ENCODE measurements around the gene CCDC122.
A peak's percentile ranks its signal among the peaks of the same experiment; 100 is the strongest.

CCDC122 gene

DNA sequence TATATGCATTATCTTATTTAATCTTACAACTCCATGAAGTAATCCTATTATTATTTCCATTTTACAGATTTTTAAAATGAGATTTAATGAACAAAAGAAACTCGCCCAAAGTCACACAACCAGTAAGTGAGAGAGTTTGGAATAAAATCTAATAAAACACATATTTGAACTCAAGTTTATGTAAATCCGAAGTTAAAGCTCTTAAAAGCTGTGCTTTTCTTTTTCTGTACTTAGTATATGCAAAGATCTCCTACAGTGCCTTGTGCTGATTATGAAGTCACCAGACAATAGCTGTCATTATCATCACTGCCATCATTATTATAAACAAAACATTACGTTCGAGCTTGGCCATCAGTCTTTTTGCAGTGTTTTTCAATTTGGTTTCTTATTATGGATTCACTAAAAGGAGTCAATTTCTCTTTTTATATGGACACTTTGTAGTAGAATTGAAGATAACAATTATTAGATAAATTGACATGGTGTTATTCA lies 63.1 kb downstream of the CCDC122 start:
- in situ Hi-C loops (cut with MboI; ENCODE audit: low pct_unique_long_range_greater_than_20kb, low sequenced_read_pairs) = no loop called here

DNA sequence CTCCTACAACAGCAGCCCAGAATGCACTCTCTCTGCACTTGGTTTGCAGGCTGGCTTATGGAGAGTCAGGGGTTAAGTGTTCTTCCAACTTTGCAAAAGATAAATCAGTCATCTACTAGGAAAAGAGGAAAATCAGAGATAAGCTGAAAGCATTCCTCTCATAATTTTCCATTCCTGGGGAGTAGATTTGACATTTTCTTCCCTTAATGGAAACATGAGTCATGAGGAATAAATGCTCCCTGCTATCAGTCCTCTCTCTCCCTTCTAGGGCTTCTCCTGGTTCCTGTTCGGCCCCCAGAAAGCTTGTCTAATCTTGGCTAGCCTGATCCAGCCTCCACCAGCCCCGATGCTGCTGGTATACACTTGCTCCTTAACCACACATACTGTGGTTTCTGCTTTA lies 64.3 kb downstream of the CCDC122 start:
- no peak for DNase-seq

More for the DNA sequence above, 63.1 kb downstream of the CCDC122 start:
- DNase-seq = no peak

DNA sequence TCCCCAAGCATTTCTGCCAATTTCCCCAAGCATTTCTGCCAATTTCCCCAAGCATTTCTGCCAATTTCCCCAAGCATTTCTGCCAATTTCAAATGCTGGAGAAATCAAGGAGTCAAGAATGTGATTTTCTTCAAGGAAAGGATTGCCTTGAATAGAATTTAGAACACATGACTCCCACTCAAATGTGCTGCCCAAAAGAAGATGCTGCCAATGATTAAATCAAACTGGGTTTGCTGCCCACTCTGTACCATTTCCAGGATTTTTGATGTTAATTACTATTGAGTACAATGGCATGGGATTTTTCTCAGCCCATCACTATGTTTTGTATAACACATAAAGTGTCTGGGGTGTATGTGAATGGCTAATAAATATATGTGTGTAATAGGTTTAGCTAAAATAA lies 70.9 kb downstream of the CCDC122 start:
- in situ Hi-C loops (cut with MboI; ENCODE audit: low pct_unique_long_range_greater_than_20kb, low sequenced_read_pairs) = no loop called here
- DNase-seq = no peak

More for the DNA sequence above, 64.3 kb downstream of the CCDC122 start:
- in situ Hi-C loops (cut with MboI; ENCODE audit: low pct_unique_long_range_greater_than_20kb, low sequenced_read_pairs) = no loop called here

DNA sequence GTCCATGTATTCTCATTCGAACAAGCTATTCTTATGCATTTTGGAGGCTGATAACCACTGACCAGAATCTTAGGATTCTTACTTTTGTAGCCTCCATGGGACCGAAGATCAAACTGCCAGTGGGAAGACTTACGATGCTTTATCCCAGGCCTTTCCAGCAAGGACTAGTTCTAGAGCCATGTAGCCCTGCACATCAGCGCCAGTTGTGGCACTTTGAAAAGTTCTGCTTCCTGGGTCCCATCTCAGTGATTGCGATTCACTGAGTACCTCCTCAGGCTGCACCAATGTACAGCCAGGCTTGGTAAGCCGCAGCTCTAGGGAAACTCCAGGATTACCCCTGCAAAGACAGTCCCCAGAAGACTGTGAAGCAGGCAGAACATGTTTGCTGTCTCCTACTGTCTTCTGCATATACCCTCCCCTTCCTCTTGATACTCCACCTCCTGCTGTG lies 73.8 kb downstream of the CCDC122 start:
- in situ Hi-C loops (cut with MboI; ENCODE audit: low pct_unique_long_range_greater_than_20kb, low sequenced_read_pairs) = no loop called here
- no peak for DNase-seq

DNA sequence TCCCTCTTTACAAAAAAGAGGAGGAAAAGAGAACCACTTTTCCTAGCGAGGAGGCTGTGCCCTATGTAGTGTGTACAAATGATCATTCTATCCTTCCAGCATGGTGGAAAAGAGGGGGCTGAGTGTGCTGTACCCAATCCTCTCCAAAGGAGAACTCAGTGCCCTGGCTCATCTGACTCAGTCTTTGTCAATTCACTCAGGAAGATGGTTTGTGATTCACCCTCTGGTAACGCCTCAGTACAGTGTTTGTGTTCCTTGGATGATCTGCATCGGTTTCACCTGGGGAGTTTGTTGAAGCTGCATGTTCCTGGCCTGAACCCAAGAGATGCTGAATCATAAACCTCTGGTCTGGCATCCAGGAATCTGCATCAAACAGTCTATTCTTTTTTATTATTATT lies 74.5 kb downstream of the CCDC122 start:
- in situ Hi-C loops (cut with MboI; ENCODE audit: low pct_unique_long_range_greater_than_20kb, low sequenced_read_pairs) = no loop called here
- DNase-seq = no peak

DNA sequence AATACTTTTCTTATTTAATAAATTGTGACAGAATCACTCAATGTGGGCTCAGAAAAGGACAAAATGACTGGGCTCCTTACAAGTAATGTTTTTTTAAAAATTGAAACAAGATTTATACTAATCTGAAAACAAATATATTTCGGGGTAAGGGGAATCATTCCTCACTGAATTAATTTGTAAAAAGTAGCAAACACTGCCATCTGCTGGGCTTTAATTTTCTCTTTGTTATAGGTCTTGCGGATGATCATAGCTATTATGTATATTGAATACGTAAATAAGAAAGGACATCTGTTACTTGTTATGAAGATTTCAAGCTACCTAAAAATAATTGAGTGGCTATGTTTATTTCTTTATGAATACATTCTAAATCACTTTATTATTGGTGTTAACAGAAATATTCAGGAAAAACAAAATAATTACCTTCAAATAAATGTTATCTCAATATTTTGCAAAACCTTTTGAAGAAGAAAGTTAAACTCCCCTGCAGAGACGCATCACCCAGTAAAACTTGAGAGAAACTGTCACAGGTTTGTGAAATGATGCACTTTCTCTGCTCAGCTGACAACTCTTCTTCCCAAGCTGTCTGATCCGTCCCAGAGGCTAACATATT lies 75.0 kb downstream of the CCDC122 start:
- DNase-seq = peak; percentile 54
- in situ Hi-C loops (cut with MboI; ENCODE audit: low pct_unique_long_range_greater_than_20kb, low sequenced_read_pairs) = no loop called here

DNA sequence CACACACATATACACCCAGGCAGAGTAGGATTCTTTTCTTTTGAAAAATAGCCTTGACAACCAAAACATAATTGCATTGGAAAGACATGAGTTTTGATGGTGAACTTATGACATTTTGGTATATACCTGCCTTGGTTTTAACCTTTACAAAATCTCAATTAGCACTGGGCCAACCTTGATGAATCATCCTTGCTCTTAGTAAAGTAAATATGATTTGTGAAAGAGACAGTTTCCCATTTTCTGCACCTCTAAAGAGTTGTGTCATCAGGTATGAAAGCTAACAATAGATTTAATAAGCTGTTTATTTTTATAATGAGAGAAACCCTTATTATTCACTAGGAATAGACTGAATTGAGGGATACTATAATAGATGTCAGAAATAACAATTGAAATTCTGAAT lies 77.0 kb downstream of the CCDC122 start:
- in situ Hi-C loops (cut with MboI; ENCODE audit: low pct_unique_long_range_greater_than_20kb, low sequenced_read_pairs) = no loop called here
- DNase-seq = no peak

DNA sequence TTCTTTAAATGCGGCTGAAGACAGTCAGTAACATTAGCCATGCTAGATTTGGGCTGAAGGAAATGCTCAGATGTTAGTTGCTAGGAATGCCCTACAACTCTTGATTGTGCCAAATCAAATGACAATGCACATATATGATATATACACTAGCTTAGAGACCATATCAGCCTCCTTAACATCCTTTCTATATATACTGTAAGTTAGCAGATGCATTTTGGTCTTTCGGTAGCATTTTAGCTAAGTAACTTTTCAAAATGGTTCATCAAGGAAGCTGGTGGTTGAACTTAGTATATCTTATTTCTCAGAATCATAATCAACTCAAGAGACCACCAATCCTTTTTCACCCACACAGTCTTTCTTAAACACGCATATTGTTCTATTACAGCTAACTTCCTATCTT lies 78.7 kb downstream of the CCDC122 start:
- no peak for DNase-seq
- in situ Hi-C loops (cut with MboI; ENCODE audit: low pct_unique_long_range_greater_than_20kb, low sequenced_read_pairs) = no loop called here

DNA sequence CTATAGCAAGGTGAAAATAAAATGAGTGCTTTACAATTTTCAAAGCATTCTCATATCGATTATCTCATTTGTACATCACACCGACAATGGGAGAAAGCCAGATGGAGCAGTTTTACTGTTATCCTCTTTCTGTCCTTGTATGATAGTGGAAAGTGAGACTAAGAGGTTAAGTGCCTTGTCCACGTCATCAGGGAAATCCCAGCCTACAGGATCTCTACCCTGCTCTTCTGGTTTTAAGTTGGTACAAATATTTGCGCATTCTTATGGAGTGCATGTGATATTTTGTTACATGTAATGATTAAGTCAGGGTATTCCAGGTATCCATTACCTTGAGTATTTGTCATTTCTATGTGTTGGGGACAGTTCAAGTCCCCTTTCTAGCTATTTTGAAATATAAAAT lies 80.3 kb downstream of the CCDC122 start:
- no peak for DNase-seq
- in situ Hi-C loops (cut with MboI; ENCODE audit: low pct_unique_long_range_greater_than_20kb, low sequenced_read_pairs) = no loop called here

DNA sequence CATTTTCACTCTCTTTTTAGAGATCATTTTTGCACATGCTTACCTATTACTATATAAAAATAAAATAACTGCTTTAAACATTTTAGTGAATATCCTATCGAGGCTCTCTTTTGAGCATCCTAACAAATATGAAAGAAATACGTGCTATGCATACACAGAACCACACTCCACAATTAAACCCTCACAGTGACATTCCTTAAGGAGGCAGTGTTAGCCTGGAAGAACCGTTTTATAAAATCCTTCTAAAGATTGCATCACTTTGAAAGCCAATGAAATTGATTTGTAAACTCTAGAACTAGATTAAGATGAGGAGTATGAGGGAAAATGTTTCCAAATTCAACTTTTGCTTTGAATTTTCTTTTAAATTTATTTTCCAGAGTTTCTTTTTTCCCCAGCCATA lies 81.7 kb downstream of the CCDC122 start:
- in situ Hi-C loops (cut with MboI; ENCODE audit: low pct_unique_long_range_greater_than_20kb, low sequenced_read_pairs) = no loop called here
- DNase-seq = no peak

DNA sequence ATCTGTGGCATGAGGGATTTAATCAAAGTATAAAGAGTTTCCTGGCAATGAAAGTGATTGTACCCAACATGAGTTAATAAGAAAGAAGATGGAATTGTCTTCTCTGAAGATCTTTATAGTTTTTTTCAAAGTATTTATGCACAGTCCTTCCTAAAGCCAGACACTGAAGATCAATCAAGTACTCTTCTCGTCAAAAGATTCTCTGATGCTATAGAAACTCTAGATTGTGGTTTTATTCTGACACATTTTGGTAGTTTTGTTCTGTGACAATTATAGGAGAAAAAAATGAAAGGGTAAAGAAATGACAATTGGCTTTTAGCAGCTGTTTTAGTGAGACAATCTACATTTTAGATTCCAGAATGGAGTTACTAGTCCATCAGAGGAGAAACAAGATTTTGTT lies 82.4 kb downstream of the CCDC122 start:
- no peak for DNase-seq
- in situ Hi-C loops (cut with MboI; ENCODE audit: low pct_unique_long_range_greater_than_20kb, low sequenced_read_pairs) = no loop called here

DNA sequence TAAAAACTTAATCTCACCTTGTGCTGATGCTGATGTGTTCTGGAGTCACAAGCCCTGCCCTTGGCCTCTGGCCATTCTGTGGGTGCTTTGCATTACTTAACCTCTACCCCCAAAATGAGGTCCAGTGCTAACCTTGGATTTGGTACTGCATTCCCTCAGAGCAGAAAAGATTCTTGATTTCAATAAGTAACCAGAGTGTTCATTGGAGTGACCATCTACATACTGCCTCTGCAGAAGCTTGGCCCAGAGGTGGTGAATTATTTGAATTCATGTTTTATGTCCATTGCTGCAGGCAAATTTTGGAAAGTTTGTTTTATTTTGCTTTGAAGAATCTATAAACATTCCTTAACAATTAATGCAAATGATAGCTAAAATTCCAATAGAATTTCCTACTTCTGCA lies 85.1 kb downstream of the CCDC122 start:
- no peak for DNase-seq
- in situ Hi-C loops (cut with MboI; ENCODE audit: low pct_unique_long_range_greater_than_20kb, low sequenced_read_pairs) = no loop called here

DNA sequence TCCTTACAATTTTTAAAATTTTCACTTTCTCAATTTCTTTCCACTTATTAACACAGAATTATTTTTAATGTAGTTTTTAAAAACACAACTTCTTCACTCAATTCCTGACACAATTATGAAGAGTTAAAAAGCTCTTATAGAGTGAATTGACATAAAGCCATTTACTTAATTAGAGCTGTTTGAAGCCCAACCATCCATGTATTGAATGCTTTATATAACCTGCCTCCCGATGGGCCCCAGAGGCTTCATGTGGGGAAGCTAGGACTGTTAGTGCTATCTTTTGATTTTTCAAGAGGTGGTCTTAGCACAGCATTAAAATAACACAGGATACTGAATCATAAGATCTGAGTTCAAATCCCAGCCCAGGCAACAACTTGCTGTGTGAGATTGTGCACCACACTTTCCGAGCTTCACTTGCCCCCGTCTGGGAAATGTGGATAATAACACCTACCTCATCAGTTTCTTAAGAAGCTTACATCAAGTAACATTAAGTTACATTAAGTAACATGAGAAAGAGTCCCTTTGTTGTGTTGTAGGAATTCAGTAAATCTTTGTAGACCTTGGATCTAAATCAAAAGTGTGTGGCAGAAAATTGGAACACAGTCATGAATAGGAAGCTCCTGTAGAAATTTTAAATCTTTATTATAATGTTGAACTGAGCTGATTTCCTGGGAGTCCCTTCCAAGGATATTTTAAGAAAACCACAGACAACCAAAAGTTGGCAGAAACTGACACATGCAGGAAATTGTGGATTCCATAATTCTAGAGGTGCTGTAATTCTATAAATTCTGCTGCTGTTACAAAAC lies 87.3 kb downstream of the CCDC122 start:
- in situ Hi-C loops (cut with MboI; ENCODE audit: low pct_unique_long_range_greater_than_20kb, low sequenced_read_pairs) = no loop called here
- DNase-seq = no peak

DNA sequence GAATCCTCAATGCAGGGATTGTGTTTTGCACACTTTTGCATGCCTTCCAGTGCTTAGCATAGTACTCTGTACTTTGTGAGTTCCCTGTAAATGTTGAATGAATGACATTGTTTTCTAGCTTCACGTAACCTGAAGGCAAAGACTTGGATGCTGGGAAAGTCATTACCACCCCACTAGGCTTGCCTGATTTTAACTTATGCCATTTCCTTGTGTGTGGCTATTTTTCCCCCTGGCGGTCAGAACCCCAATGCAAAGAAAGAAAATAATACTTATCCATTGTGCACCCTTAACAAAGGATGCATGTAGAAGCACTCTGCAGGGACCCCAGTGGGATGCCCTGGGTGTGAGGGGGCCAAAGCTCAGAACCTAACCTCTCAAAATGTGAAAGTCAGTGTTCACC lies 91.5 kb downstream of the CCDC122 start:
- peak; percentile 14 for DNase-seq
- in situ Hi-C loops (cut with MboI; ENCODE audit: low pct_unique_long_range_greater_than_20kb, low sequenced_read_pairs) = no loop called here

DNA sequence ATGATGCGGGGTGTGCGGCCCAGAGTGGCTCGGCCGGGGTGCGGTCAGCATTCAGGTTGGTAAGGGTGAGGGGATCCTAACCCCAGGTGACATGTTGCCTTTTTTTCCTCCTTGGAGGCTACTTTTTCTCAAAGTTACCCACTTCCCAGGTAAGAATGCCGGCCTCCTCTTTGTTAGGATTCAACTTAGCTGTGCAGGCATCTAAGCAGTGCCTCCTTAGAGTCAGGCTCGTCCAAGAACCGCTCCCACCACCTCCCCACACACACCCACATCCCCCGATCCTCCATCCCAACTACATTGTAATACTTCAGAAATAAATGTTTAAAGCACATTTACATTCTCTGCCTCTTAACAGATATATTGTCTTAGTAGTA lies 92.0 kb downstream of the CCDC122 start:
- in situ Hi-C loops (cut with MboI; ENCODE audit: low pct_unique_long_range_greater_than_20kb, low sequenced_read_pairs) = no loop called here
- DNase-seq = no peak

DNA sequence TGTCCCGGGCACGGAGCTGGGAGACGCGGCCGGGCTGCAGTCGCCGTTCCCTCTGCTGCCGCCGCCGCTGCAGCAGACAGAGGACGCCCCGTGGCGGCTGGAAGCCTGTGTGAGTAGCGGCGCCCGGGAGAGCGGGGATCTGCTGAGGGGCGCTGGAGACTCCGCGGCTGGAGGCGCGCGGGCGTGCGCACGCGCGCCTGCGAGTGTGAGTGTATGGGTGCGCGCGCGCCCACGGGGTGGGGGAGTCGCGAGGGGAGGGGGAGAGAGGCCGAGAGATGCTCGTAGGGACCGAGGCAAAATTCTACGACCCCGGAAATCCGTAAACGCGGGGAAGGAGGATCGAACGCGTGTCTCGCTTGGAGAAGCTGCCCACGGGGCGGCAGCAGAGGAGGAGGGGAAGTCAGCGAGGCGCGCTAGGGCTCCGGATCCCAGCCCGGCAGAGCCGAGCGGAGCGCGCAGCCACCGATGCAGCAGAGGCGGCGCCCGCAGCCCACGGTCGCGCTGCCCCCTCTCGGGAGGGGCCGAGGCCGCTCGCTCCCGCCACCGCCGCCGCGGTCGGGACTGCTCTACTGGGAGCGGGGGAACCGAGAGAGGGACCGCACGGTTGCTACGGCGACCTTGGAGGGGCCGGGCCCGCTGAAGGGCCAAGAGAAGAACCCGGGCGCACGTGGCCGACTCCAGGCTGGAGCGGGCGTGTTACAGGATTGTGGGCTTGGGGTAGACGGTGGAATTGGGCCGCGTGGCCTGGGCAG lies 92.6 kb downstream of the CCDC122 start, which contains the start of gene ENOX1:
ENOX1 (minus strand) TSS at position 207 of the 752 bp plus-strand sequence.
- in situ Hi-C loops (cut with MboI; ENCODE audit: low pct_unique_long_range_greater_than_20kb, low sequenced_read_pairs) = no loop called here
- peak; percentile 64 for DNase-seq

DNA sequence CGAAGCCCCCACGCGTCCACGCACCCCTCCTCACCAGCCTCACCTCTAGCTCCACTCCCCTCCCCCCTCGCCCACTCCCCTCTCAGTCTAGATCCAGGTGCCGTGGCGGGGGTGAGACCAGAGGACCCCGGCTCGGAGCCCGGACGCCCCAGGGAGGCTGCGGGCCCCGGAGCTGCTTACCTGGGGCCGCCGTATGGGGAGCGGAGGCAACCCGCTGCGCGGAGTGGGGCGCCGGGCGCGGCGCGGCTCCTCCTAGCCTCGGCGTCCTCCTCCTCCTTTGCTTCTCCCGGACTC lies 93.1 kb downstream of the CCDC122 start:
- DNase-seq = no peak
- in situ Hi-C loops (cut with MboI; ENCODE audit: low pct_unique_long_range_greater_than_20kb, low sequenced_read_pairs) = no loop called here
